Caki2 (cell line): ENCODE results near the gene TSEN2. TPM values are rescaled to one million over a fixed set of nuclear protein-coding genes. Genes with fewer than 3 reads are reported as not detected.
"Not testable (repeated sequence)": the region's sequence is repeated elsewhere in the genome, so short reads cannot be mapped to it uniquely, and the experiment has no call there.

Source experiments
- DNase-seq: peaks from one replicate; pipeline ENCODE4 v3.0.0-alpha.2; 2015; ENCODE audit warnings: low read depth
- in situ Hi-C: cut with HindIII; loops from 2 replicates; pipeline ENCODE4 v1.10.0; 2016; ENCODE audit warnings: low sequenced_read_pairs, low pct_unique_long_range_greater_than_20kb, mixed read lengths
- total RNA-seq: library from RNA; depleted of rRNA; stranded (reverse); fragments of >200 nt; shearing (Covaris generic); gene quantifications from 2 replicates; pipeline ENCODE4 v1.2.3, GENCODE V29; 2014; ENCODE audit warnings: low replicate concordance

The TSEN2 gene
- total RNA-seq, 1 experiment from 2014 or later, result 25.4 TPM

- in situ Hi-C loops, result no loop called here
- DNase-seq, result no peak
These were observed 34.2 kb upstream of the TSEN2 start for GRCh38 chr3:12449889-12450682.

- DNase-seq, result no peak
- in situ Hi-C loops, result no loop called here
These were observed 32.8 kb upstream of the TSEN2 start for GRCh38 chr3:12451481-12451880.

GRCh38 chr3:12451960-12452359 lies 32.3 kb upstream of the TSEN2 start:
- no peak for DNase-seq
- in situ Hi-C loops, result no loop called here

- no peak for DNase-seq
- in situ Hi-C loops, result no loop called here
These were observed 31.6 kb upstream of the TSEN2 start for GRCh38 chr3:12452361-12453330.

- in situ Hi-C loops, result no loop called here
- DNase-seq, result no peak
These were observed 30.0 kb upstream of the TSEN2 start for GRCh38 chr3:12454076-12454815.

GRCh38 chr3:12454816-12455121 lies 29.5 kb upstream of the TSEN2 start:
- DNase-seq, result no peak

GRCh38 chr3:12455740-12456139 lies 28.5 kb upstream of the TSEN2 start:
- no peak for DNase-seq
- in situ Hi-C loops, result no loop called here

More at GRCh38 chr3:12454816-12455121, 29.5 kb upstream of the TSEN2 start:
- in situ Hi-C loops, result no loop called here

- in situ Hi-C loops, result no loop called here
- DNase-seq, result no peak
These were observed 27.8 kb upstream of the TSEN2 start for GRCh38 chr3:12456441-12456840.

- DNase-seq, in situ Hi-C loops: not testable (repeated sequence)
These were observed 26.9 kb upstream of the TSEN2 start for GRCh38 chr3:12457380-12457779.

GRCh38 chr3:12458901-12459300 lies 25.4 kb upstream of the TSEN2 start:
- no peak for DNase-seq
- in situ Hi-C loops, result no loop called here

GRCh38 chr3:12460127-12460526 lies 24.2 kb upstream of the TSEN2 start:
- in situ Hi-C loops, result no loop called here
- no peak for DNase-seq

- in situ Hi-C loops, result no loop called here
- DNase-seq, result no peak
These were observed 23.1 kb upstream of the TSEN2 start for GRCh38 chr3:12461097-12461649.

GRCh38 chr3:12462159-12462947 lies 21.9 kb upstream of the TSEN2 start:
- in situ Hi-C loops, result no loop called here
- DNase-seq, result no peak

GRCh38 chr3:12463686-12464085 lies 20.6 kb upstream of the TSEN2 start:
- DNase-seq, result no peak
- in situ Hi-C loops, result no loop called here

GRCh38 chr3:12464181-12464580 lies 20.1 kb upstream of the TSEN2 start:
- DNase-seq, result no peak
- in situ Hi-C loops, result no loop called here

- in situ Hi-C loops, result no loop called here
- DNase-seq, result no peak
These were observed 19.0 kb upstream of the TSEN2 start for GRCh38 chr3:12465151-12465835.

- DNase-seq, result no peak
- in situ Hi-C loops, result no loop called here
These were observed 18.4 kb upstream of the TSEN2 start for GRCh38 chr3:12465836-12466225.
